Fibroblast of lung (primary cell): ENCODE data around the gene SLIT1.

ENCODE experiments used
- EZH2 ChIP-seq: IDR thresholded peaks from 2 replicates; pipeline ENCODE4 v1.5.1; 2012; ENCODE audit warnings: low read length, control low read depth, mild to moderate bottlenecking; ENCODE audit errors: missing control alignments
- TF ChIP-seq, protein P1 (sequence below), 2 donors: IDR thresholded peaks in 1 of 2; conservative IDR thresholded peaks in 1 of 2; 1 replicate in 1 of 2; 2 replicates in 1 of 2; pipeline ENCODE4 v1.5.1; 2011 to 2012; ENCODE audit warnings: low read length in 2 of 2, control low read depth in 1 of 2, inconsistent platforms in 1 of 2, low read depth in 1 of 2, mild to moderate bottlenecking in 1 of 2

DNA sequence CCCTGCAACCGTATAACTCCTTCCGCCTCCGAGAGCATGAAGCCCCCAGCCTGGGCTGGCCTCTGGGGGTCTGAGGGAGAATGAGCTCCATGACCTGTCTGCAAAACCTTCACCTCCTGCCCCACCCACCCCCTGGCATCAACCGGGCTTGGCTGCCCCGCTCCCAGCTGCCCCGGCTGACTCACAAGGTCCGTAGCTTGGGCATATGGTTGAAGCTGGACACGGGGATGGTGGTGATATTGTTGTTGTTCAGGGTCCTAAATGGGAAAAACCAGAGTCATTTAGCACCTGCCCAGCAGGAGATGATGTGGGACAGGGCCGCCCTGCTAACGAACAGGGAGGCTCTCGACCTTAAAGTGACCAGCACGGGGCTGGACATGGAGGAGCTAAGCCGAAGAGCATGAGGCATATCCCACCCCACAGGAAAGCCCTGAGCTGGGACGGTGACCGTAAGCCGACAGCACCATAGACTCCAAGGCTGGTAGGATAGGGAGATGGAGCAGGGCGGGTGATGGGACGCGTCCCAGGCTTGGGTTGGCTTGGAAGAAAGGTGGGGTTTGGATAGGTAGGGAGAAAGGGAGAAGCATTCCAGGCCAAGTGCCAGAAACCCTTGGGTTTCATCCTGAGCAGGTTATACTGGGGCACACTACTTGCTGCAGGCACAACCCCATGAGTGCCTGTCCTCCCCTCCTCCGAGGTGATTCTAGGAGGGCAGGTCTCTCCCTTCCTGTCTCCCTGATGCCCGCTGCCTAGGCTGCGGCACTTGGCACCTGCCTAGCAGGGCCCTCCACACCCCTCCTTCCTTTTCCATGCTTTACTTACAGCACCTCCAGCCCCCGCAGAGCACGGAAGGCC lies 121.5 kb downstream of the SLIT1 start:
- TF ChIP-seq, protein P1, sequence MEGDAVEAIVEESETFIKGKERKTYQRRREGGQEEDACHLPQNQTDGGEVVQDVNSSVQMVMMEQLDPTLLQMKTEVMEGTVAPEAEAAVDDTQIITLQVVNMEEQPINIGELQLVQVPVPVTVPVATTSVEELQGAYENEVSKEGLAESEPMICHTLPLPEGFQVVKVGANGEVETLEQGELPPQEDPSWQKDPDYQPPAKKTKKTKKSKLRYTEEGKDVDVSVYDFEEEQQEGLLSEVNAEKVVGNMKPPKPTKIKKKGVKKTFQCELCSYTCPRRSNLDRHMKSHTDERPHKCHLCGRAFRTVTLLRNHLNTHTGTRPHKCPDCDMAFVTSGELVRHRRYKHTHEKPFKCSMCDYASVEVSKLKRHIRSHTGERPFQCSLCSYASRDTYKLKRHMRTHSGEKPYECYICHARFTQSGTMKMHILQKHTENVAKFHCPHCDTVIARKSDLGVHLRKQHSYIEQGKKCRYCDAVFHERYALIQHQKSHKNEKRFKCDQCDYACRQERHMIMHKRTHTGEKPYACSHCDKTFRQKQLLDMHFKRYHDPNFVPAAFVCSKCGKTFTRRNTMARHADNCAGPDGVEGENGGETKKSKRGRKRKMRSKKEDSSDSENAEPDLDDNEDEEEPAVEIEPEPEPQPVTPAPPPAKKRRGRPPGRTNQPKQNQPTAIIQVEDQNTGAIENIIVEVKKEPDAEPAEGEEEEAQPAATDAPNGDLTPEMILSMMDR (conservative IDR thresholded peaks at IDR 0.05 in 1 of 2, IDR thresholded peaks at IDR 0.05 in 1 of 2; ENCODE audit: low read depth in 1 of 2, low read length in 2 of 2): no peak
- TF ChIP-seq EZH2: no peak
